B cell (primary cell): ENCODE data around the gene AZGP1. TPM values are rescaled to one million over a fixed set of nuclear protein-coding genes. Genes with fewer than 3 reads are reported as not detected.
"Not testable (repeated sequence)": the region's sequence is repeated elsewhere in the genome, so short reads cannot be mapped to it uniquely, and the experiment has no call there.

Experiments
- ATAC-seq: fragments of 200-7000 bp; cut with Tn5 transposase; one replicate; pipeline ENCODE4 v1.10.0; 2021; ENCODE audit warnings: low read depth, mild to moderate bottlenecking, moderate number of reproducible peaks, moderate library complexity
- CTCF ChIA-PET: fragments of 350-600 bp; sonication (Branson Sonifier 250); formaldehyde crosslinking; loops from one replicate; lab custom pipeline; 2021; ENCODE audit warnings: antibody characterized with exemption, inconsistent platforms; lab: Charles Lee
- POLR2A ChIA-PET: fragments of 350-600 bp; sonication (Branson Sonifier 250); formaldehyde crosslinking; loops from one replicate; lab custom pipeline; 2021; ENCODE audit warnings: antibody characterized with exemption; lab: Charles Lee
- DNase-seq: peaks from one replicate; pipeline ENCODE4 v3.0.0; 2013
- H2AFZ ChIP-seq: 2 replicates; pipeline ENCODE4 v1.6.1; 2012; ENCODE audit warnings: mild to moderate bottlenecking, low read depth, low read length; ENCODE audit not compliant: insufficient read depth, poor library complexity, severe bottlenecking
- H3K27ac ChIP-seq, 2 donors: 1 replicate in 1 of 2; 2 replicates in 1 of 2; pipeline ENCODE4 v1.5.1; 2012 to 2013; ENCODE audit warnings: low read length in 2 of 2, mild to moderate bottlenecking in 2 of 2, moderate library complexity in 1 of 2
- H3K27me3 ChIP-seq, 4 experiments: fragments of 200-600 bp in 1 of 4; sonication (generic) in 1 of 4; replicated peaks in 1 of 4; 1 replicate in 2 of 4; 2 replicates in 2 of 4; pipeline versions ENCODE4 v1.6.1 to v1.7.0; 2013 to 2016; ENCODE audit warnings: low read length in 3 of 4, mild to moderate bottlenecking in 2 of 4, mixed read lengths in 1 of 4, moderate library complexity in 1 of 4; ENCODE audit not compliant: insufficient read depth in 4 of 4, control insufficient read depth in 3 of 4; ENCODE audit errors: control extremely low read depth in 1 of 4
- H3K36me3 ChIP-seq, 2 experiments: replicated peaks in 1 of 2; 1 replicate in 1 of 2; 2 replicates in 1 of 2; pipeline versions ENCODE4 v1.6.1 to v1.7.1; 2013; ENCODE audit warnings: low read length in 1 of 2; ENCODE audit not compliant: insufficient read depth in 2 of 2, control insufficient read depth in 1 of 2; ENCODE audit errors: control extremely low read depth in 1 of 2, extremely low read depth in 1 of 2
- H3K4me1 ChIP-seq, 2 donors: fragments of 200-600 bp in 1 of 2; sonication (generic) in 1 of 2; 1 replicate in 1 of 2; 2 replicates in 1 of 2; pipeline versions ENCODE4 v1.5.1 to v1.6.1; 2013 to 2017; ENCODE audit warnings: low read length in 2 of 2; ENCODE audit not compliant: control insufficient read depth in 2 of 2, insufficient read depth in 2 of 2
- H3K4me2 ChIP-seq: replicated peaks from 2 replicates; pipeline ENCODE3; 2012; ENCODE audit warnings: mild to moderate bottlenecking, low read depth, low read length; ENCODE audit not compliant: poor library complexity, severe bottlenecking
- H3K4me3 ChIP-seq, 5 experiments: fragments of 200-600 bp in 1 of 5; sonication (generic) in 1 of 5; 1 replicate in 3 of 5; 2 replicates in 2 of 5; pipeline versions ENCODE4 v1.5.1 to v1.7.0; 2011 to 2016; ENCODE audit warnings: low read length in 4 of 5, mild to moderate bottlenecking in 4 of 5, low read depth in 2 of 5, control low read depth in 1 of 5, moderate library complexity in 1 of 5; ENCODE audit not compliant: insufficient read depth in 1 of 5; ENCODE audit errors: control extremely low read depth in 1 of 5, extremely low read depth in 1 of 5
- H3K79me2 ChIP-seq: fragments of 200-600 bp; sonication (generic); one replicate; pipeline ENCODE4 v1.6.0; 2016; ENCODE audit warnings: low read length; ENCODE audit not compliant: control insufficient read depth, insufficient read depth
- H3K9ac ChIP-seq: fragments of 200-600 bp; sonication (generic); 2 replicates; pipeline ENCODE4 v1.6.1; 2017; ENCODE audit warnings: mild to moderate bottlenecking, low read length, moderate library complexity
- H3K9me3 ChIP-seq, 3 donors: one replicate each; pipeline versions ENCODE4 v1.6.1 to v1.7.1; 2013; ENCODE audit warnings: low read length in 2 of 3; ENCODE audit not compliant: control insufficient read depth in 2 of 3, insufficient read depth in 1 of 3; ENCODE audit errors: control extremely low read depth in 1 of 3
- H4K20me1 ChIP-seq: 2 replicates; pipeline ENCODE4 v1.6.0; 2012; ENCODE audit warnings: mild to moderate bottlenecking, low read length; ENCODE audit not compliant: insufficient read depth, control insufficient read depth, poor library complexity, severe bottlenecking
- H3K27ac Mint-ChIP-seq: one replicate; pipeline ENCODE4 v1.8.0; 2021; ENCODE audit warnings: mixed read lengths
- H3K27me3 Mint-ChIP-seq: one replicate; pipeline ENCODE4 v1.8.0; 2021; ENCODE audit warnings: mixed read lengths
- H3K4me1 Mint-ChIP-seq: one replicate; pipeline ENCODE4 v1.8.0; 2021; ENCODE audit warnings: mixed read lengths
- H3K4me3 Mint-ChIP-seq: one replicate; pipeline ENCODE4 v1.8.0; 2021; ENCODE audit warnings: mixed read lengths
- H3K9me3 Mint-ChIP-seq: one replicate; pipeline ENCODE4 v1.8.0; 2022; ENCODE audit warnings: mixed read lengths; ENCODE audit not compliant: insufficient read depth
- CTCF ChIP-seq: fragments of 200-600 bp; IDR thresholded peaks from one replicate; pipeline ENCODE4 v1.8.0; 2022; ENCODE audit warnings: antibody characterized with exemption, mild to moderate bottlenecking
- EZH2 ChIP-seq: IDR thresholded peaks from 2 replicates; pipeline ENCODE4 v1.6.1; 2012; ENCODE audit warnings: borderline replicate concordance, low read depth, mild to moderate bottlenecking, moderate library complexity, low read length; ENCODE audit not compliant: insufficient read depth, poor library complexity, severe bottlenecking
- whole genome bisulfite sequencing: methylation state at CpG from one replicate; pipeline ENCODE4 v1.1.5; 2013; ENCODE audit warnings: missing lambda C conversion rate; ENCODE audit not compliant: insufficient coverage; 5-methylcytosine and 5-hydroxymethylcytosine counted together
- intact Hi-C: fragments of 100-400 bp; cut with micrococcal nuclease; formaldehyde crosslinking; loops from one replicate; pipeline ENCODE4 v1.10.0; 2022
- polyA plus RNA-seq: library from polyadenylated mRNA; depleted of rRNA; stranded (reverse); fragments of >200 nt; gene quantifications from 2 replicates; pipeline ENCODE4 v1.2.3, GENCODE V29; 2012
- total RNA-seq, 2 donors: library from RNA; stranded (reverse); fragments of 120-200 nt in 1 of 2; gene quantifications; 1 replicate in 1 of 2; 2 replicates in 1 of 2; pipeline versions ENCODE4 v1.2.3 to v1.2.4, GENCODE V29; 2013 to 2022

AZGP1 gene
- total and polyA plus RNA-seq, 2 donors (not counting 1 experiment from before 2014, with no cell fraction given): not detected

DNA sequence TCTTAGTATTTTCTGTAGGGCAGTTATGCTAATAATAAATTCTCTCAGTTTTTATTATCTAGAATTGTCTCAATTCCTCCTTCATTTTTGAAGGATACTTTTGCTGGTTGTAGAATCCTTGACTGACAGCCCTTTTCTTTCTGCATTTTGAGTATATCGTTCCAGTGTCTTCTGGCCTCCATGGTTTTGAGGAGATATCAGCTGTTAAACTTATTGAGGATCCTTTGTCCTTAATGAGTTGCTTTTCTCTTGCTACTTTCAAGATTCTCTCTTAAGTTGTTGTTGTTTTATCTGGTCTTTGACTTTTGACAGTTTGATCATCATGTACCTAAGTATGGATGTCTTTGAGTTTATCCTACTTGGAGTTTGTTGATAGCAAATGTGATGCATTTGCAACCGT, 37.5 kb downstream of the AZGP1 start:
- Histone ChIP-seq H3K79me2 (no peaks in the 10 kb centered on the region), H3K36me3 (no peaks in the 10 kb centered on the region), H3K4me1 (no peaks in the 10 kb centered on the region), H3K4me3 (no peak overlapping the region), H4K20me1 (no peaks in the 10 kb centered on the region), H3K9ac (no peak overlapping the region), H3K4me2 (no peak overlapping the region), H2AFZ (no peak overlapping the region), H3K27ac (no peak overlapping the region), H3K9me3 (peaks cover 0 to 11% (median 0%) of the 10 kb centered on the region in 3 donors), H3K27me3 (peaks cover 0 to 44% (median 23%) of the 10 kb centered on the region in 4 experiments)
- intact Hi-C loops: no loop called here
- CTCF ChIA-PET: interaction anchor here (1.1 kb wide), 1 partner anchor 25 kb away, joined by 3 read pairs; no protein-coding TSS in a partner anchor
- no peak for DNase-seq
- ATAC-seq: no peak
- POLR2A ChIA-PET: no interaction called here
- WGBS: no CpG with 5 or more reads among the region's 2 CpGs
- no peak overlapping the region for H3K27ac Mint-ChIP-seq
- peaks cover 62% of the 10 kb centered on the region for H3K27me3 Mint-ChIP-seq
- H3K4me3 Mint-ChIP-seq: no peak overlapping the region
- H3K9me3 Mint-ChIP-seq: peaks cover 8% of the 10 kb centered on the region
- peaks cover 1% of the 10 kb centered on the region for H3K4me1 Mint-ChIP-seq
- TF ChIP-seq CTCF (no peak), EZH2 (no peak)

DNA sequence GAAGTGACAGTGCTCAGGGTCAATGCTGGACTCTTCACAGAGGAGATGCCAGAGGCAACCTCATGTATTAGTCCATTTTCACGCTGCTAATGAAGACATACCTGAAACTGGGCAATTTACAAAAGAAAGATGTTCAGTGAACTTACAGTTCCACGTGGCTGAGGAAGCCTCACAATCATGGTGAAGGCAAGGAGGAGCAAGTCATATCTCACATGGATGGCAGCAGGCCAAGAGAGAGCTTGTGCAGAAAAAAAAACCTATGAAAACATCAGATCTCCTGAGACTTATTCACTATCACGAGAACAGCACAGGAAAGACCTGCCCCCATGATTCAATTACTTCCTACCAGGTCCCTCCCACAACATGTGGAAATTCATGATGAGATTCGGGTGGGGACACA, 40.8 kb downstream of the AZGP1 start:
- H3K27me3 ChIP-seq: peaks cover 0 to 54% (median 24%) of the 10 kb centered on the region in 4 experiments
- H3K9me3 Mint-ChIP-seq, CTCF ChIA-PET, H3K79me2 ChIP-seq, H3K27ac ChIP-seq, H3K4me3 Mint-ChIP-seq, H3K36me3 ChIP-seq, H3K4me3 ChIP-seq, H3K4me1 ChIP-seq, H3K27ac Mint-ChIP-seq, intact Hi-C loops, H3K4me2 ChIP-seq, H3K4me1 Mint-ChIP-seq, H3K9ac ChIP-seq, ATAC-seq, DNase-seq, POLR2A ChIA-PET, H4K20me1 ChIP-seq, H2AFZ ChIP-seq: not testable (repeated sequence)
- WGBS: 48% methylated on average over 4 of the region's 4 CpGs
- H3K9me3 ChIP-seq: peaks cover 0 to 11% (median 0%) of the 10 kb centered on the region in 3 donors
- H3K27me3 Mint-ChIP-seq: peaks cover 63% of the 10 kb centered on the region
